NCI-H524 treated with DMSO at 0.1 percent for 48 hours (cell line): ENCODE measurements around the gene NEMP2.

Experiments used
- DNase-seq: peaks from one replicate; lab custom pipeline; 2025; lab: John Stamatoyannopoulos, UW

The NEMP2 gene, protein sequence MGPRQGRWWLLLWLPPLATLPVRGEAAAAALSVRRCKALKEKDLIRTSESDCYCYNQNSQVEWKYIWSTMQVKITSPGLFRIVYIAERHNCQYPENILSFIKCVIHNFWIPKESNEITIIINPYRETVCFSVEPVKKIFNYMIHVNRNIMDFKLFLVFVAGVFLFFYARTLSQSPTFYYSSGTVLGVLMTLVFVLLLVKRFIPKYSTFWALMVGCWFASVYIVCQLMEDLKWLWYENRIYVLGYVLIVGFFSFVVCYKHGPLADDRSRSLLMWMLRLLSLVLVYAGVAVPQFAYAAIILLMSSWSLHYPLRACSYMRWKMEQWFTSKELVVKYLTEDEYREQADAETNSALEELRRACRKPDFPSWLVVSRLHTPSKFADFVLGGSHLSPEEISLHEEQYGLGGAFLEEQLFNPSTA

DNA sequence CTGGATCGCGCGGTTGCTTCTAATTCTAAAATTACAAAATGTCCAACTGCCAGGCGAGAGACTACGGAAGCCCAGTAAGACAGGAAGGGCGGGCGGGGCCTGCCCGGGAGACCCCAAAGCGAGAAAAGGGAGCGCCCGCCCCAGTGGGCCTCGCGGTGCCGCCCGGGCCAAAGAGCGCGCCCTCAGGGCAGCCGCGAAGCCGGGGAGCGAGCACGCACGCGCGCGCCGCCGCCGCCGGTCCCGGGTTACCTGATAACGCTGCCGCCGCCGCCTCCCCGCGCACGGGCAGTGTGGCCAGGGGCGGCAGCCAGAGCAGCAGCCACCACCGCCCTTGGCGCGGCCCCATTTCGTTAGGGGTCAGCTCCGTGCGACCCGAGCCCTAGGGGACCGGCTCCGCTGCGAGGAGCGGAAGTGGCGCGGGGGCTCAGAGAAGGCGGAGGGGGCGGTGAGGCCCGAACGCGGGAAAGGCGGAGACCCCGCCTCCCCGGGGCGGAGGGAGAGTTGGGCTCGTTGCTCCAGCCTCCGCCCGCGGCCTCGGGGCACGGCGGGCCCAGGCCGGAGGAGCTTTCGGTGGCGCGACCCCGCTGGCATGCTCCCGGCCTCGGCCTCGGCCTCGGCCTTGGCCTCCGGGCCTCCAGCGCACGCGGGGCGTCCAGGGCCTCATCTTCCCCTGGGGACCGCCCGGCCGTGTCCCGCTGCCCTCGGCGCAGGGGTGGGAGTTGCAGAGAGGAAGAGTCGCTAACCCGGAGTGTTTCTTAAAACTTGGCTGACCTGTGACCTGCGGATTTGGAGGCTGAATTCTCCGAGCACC is at the start of gene NEMP2:
Gene NEMP2 (minus strand): TSS at position 413 of the 811 bp plus-strand sequence. CDS start 67 bp downstream, at position 346.
- no peak for DNase-seq

DNA sequence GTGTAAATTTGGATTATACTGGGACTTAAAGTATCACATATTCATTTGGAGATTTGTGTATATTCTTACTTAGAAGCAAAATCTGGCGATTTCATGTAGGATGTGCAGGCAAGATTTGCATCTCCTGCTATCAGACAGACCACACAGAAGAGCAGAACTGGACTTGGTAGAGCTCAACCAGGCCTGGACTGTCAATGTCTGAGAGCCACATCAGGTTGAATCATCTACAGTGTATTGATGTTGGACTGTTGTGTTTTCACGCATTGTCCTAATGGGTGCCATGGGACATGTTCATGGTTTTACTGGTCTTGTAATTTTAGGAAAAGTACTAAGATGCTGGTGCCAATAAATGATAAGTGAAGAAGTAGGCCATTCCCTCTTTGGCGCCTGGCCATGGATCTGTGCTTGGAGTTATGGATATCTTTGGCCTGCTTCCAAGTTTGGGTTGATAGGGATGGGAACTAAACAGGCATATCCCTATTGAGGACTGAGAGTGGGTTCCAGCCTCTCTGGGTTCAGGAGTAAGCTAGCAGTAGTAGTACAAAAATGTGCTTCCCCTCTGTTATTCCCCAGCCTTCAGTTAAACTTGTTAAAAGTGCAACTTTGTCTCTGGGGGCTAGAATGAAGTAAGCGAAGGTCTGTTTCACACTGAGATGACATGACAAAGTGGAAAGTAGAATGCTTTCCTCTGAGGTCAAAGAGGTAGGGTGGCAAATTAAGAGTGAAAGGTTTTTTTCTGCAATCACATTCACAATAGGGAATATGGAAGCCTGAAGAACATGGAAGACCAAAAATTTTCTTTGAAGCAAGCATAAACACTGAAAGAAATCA is 49.2 kb upstream of the NEMP2 start:
- no peak for DNase-seq

DNA sequence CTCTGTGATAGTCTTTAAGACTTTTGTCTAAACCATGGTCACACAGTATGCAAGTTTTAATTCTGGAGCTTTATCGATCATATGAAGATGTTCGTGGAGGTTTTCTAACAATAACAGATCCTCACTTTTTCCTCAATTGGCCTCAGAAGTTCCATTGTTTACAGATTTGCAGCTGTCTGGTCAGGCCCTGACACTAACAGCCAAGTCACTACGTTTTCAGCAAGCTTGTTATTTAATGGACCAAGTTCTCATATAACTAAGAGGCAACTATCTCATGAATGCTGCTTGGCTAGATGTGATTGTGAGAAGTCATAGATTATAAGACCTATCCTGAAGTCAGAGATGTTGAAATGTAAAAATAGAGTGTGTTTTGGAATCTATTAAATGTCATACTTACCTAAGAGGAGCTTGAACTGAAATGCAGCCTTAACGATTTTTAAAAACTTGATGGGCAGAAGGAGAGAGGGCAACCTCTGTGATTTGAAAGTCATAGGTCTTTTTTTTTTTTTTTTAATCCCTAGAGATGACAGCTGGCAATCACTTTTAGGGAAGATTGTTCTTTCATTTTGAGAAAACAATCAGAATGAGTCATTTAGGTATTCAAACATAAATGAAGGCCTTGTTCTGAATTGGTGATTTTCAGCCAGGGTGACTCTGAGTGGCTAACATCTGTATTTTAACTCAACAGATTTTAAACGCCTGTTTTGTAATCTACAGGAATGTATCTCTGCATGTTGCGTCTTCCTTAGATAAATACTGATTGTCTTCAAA is 48.4 kb upstream of the NEMP2 start:
- no peak for DNase-seq

DNA sequence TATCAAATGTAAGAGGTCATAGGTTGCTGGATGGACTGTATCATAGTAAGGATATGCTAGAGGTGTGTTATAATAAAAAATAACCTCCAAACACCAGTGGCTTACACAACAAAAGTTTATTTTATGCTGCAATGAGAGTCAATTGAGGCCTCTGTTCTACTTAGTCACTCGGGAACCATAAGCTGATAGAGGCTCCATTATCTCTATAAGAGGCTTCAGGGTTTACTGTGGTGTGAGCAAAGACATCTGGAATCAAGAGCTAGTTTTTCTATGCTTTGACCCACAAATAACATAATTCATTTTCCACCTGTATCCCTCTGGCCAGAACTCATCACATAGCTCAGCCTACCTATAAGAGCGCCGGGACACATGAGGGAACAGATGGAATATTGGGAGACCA is 47.5 kb upstream of the NEMP2 start:
- DNase-seq = no peak

DNA sequence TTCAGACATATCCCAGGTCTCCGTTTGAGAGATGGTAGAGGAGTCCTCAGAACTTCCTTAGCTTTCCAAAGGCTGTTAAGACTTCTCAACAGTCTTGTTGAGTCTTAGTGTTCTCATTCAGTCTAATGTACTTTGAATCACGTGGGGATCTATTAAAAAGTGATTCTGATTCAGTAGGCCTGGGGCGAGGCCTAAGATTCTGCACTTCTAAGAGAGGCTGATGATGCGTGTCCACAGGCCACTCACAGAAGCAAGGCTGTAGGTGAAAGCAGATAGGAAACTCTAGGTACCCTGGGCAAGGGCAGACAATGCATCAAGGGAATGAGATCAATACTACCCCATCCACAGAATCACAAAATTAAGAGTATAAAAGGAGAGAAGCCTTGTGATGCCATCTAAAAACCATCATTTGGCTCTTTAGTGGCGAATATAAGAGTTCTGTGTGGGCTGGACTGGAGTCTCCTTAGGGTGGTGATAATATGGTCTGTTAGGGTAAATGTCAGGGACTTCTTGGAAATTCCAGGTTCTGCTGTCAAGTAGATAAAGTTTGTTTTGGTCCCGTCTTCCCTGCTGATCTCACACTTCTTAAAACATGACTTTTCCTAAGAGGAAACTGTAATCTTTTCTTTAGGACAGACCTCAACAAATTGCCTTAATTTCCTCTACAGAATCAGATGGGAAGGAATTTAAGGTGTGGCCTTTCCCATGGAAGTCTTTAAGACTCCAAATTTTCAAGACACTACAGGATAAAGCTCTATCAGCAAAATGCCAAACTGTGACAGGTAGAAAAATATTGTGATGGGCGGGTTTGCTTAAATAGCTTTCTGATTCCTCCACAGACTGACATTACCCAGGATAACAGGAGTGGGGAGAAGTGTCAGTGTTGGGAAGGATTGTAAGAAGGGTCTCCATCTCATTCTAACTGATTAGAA is 45.7 kb upstream of the NEMP2 start:
- no peak for DNase-seq

DNA sequence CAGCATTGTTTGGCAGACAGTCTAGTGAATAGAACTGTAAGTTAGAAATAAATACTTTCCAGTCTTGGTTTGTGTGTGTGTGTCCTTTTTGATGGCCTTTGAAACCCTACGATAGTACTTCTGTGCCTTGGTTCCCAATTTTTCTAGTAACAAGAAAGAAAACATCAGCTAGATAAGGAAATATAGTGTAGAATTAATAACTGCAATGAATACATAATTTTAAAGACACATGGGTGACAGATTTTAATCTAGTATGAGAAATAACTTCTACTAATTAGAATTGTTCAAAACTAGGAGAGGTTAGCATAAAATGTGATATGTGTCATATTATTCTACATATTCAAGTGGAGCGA is 44.5 kb upstream of the NEMP2 start:
- no peak for DNase-seq

DNA sequence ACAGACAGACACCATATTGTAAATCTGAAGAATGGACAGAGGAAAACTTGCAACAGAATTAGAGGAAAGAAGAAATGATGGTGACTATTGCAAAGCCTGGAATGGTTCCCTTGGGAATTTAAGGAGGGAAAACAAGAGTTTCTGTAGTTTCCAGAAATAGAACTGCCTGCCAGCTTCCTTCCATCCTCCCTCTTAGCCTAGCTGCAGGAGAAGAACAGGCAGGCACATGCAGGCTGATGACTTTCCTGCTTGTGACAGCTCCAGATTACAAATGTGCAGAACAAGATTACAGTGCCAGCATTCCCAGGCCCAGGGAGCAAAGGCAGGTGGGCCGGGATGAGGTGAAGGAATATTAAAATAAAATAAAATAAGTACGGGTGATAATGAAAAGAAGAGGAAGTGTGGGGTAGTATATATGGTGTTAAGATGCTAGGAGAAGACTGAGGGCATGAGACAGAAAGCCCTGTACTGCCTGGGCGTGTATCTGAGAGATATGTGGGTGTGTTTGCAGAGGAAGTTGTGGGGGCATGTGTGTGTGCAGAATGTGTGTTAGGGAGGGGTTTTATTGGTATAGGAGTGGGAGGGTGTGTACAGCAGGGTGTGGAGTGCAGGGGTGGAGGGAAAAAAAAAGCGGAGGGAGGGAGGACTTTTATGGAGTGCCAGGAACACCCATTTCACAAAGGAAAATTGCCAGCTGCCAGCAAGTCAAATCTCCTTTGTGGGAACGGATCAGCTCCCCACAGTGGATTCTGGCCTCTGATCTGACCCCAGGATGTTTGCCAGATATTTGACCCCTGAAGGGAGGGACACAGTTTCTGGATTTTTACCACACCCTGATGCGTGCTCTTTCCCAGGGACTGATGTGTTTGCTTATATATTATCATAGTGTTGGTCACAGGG is 43.9 kb upstream of the NEMP2 start:
- no peak for DNase-seq

DNA sequence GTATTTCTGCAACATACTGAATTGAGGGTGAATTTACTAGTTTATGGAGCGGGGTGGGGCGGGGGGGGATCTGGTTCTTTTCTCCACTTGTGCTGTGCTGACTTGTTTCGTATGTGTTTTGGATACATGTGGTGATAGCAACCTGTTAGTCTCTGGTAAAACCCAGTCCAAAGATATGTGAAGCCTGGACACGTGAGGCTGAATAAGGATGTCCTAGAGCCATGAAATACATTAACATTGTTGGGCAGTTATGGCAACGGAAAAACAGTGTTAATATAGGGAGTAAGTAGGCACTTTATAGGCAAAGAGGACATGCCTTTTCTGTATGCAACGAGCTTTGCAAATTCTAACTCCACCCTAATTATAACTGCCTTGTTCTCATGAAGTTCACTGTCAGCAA is 42.1 kb upstream of the NEMP2 start:
- no peak for DNase-seq

DNA sequence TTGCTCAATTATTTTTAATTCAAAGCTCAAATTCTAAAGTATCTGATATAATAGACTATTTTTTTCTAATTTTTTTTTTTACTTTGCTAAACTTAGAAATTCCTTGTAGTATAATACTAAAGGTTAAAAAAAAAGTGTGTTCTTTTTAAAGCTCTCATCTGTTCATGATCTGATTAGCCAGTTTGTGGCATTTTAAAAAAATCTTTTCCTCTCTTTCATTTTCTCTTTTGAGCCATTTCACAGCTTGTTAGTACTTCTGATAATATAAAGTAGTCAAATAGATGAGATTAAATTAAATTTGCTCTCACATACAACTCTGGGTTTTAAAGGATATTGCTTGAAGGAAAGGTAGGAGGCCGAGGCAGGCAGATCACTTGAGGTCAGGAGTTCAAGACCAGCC is 40.7 kb upstream of the NEMP2 start:
- DNase-seq = no peak

DNA sequence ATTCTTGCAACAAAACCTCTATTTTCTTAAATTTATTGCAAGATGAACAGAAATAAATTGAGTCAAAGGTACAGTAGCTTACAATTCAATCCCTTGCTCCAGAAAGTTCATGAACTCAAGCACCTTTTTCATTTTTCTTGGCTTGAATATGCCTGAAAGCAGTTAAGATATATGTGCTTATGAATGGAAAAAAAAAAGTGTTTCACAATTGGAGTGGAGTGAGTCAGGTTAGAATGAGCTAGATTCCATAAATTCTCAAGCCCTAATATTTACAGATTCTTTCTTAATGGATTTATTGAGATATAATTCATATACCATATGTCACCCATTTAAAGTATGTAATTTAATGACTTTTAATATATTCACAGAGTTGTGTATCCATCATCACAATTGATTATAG is 39.6 kb upstream of the NEMP2 start:
- no peak for DNase-seq

DNA sequence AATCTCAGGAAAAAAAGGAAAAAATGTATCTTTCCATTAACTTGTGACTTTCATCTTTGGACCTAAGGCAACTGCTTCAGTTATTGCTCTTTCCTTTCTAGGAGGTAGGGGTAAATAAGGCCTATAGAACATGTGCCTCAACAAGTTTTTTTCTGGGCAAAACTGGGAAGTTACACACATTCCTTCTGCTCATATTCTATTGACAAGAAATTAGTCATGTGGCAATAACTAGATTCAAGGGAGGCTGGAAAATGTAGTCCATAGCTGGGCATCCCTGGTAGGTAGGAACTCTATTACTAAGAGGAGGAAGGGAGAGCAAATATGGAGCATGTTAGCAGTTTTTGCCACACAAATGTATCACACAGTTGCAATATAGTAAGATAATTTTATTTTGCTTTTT is 37.7 kb upstream of the NEMP2 start:
- DNase-seq = no peak

DNA sequence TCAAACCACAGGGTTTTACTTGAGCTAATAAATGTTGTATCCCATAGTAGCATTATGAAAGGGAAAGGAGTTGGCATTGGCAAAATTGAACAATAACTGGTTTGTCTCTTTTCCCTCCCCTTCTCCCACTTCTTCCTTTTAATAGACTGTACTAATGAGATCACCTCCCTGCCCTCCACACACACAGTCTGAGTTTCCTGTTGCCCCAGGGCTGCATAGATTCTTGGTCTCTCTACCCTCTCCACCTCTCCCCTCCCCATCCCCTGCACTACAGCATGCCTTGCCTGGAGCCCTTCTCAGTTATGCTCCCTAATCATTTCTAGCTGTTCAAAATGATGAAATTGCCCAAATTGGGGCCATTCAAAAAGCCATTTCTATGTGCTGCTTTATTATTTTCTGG is 37.2 kb upstream of the NEMP2 start:
- DNase-seq = no peak

DNA sequence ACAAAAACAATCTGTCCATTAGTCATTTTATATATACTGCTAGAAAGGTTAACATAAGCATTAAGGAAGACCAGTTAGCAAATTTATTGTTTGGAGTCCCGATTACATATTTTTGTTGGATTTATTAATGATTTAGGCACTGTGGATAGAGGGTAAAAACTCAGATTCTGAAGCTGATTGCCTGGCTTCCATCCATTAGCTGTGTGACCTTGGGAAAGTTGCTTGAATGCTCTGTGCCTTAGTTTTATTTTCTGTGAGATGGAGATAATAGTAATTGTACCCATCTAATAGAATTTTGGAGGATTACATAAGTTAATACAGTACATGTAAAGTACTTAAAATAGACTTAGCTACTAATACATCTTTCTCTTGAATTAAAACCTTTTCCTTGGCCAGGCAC is 36.3 kb upstream of the NEMP2 start:
- no peak for DNase-seq

DNA sequence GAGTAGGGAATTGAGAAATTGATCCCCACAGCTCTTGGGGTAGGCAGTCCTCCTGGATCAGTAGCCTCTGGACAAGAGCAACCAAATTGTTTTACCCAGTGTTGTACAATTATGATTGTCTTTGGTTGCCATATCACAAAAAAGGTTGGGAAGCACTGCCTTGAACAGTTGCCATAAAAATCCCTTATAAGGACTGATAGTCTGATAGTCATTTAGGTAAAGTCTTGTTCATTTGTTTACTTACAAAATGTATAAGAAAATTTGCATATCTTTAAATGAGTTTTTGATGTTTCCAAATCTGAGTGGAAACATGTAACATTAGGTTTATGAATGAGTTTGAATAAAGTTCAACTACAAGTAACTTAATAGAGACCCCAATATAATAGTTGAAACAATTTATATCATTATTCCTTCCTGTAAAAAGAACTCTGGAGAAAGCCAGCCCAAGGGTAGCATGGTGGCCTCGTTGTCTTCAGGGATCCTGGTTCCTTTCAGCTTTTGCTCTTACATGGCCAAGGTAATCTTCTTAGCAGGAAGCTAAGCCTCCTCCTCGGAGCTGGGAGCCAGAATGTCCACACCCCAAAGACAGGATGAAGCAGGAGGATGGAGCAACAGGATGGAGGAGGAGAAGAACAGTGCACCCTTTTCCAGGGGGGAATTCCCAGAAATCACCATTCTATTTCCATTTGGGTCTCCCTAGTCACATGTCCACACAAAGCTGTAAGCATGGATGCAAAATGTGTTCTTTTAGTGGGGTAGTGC is 35.7 kb upstream of the NEMP2 start:
- no peak for DNase-seq

DNA sequence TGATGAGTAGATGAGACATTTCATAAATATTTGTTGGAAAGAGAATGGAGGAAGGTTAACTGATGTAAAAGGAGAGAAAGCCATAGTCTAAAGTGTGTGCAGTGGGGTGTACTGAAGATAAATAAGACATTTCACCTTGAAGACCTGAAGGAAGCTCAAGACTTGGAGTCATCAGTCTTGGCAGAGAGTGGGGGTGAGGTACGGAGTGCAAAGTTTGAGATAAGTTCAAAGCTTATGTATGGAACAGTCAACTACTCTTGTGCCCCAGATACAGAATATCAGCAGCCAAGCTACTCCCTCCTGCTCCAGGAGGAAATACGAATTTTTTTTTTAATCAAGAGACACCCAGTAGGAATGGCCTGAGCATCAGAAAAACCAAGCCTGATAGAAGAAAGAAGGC is 30.3 kb upstream of the NEMP2 start:
- DNase-seq = no peak

DNA sequence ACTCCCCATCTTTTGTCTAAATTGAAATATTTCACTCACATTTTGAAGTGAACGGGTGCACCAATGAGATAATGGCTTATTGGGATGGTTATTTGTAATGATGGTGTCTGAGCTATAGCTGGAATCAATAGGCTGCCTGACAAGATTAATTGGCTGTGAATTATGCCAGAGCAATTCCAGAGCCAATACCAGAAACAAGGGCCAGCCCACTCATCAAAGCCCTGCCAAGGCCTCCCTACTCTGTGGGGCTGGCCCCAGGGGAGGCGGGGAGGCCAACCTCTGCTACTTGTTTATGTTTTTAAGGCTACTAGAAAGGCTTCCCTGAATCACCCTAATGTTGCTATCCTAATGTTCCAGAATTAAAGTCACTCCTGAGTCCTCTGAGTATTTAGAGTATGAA is 29.1 kb upstream of the NEMP2 start:
- no peak for DNase-seq

DNA sequence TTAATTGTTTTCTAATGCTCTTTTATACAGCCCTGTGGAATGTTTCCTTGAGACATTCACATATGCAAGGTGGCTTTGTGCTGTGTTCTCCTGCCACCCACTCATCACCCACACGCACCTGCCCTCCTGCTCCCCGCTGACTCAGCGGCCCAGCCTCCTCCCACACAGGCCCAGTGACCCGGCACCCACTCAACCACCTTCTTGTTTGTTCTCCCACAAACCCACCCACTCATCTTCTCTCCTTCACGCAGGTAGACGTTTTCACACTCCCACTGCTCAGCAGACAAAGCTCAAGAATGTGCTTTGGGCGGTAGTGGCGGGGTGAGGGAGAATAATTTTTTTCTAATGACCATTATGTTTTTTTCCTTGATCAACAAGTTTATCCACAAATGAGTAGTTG is 28.6 kb upstream of the NEMP2 start:
- DNase-seq = no peak

DNA sequence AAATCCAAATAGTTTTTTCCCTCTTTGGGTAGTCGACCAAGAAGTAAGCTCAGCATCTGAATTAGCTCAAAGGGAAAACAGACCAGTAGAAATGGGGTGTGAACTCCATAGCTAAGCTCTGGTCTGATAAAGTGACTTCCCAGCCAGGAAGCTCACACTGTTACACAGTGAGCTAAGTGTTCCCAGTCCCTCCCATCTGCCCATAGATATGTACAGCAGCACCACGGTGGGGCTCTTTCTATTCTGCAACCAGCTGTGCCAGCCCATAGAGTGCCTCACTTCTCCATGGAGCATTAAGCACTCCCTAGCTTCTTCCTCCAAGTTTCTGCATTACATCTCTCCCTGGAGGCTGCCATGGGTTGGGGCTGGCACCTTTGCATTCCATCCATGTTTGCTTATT is 27.6 kb upstream of the NEMP2 start:
- DNase-seq = no peak

DNA sequence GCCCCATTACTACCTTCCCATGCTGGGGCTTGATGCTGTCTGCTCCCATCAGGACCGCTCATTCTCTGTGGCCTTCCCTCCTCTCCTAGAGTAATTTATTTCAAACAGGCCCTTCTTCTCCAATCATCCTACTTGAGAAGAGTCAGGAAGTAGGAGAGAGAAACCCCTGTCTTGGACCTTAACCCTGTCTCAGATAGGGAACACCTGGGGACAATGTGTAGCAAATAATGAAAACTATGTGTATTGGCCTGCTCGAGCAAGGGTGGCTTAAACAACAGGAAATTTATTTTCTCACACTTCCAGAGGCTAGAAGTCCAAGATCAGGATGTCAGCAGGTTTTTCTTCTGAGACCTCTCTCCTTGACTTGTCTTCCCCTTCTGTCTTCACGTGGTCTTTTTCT is 26.6 kb upstream of the NEMP2 start:
- DNase-seq = no peak
